Measurements from ENCODE around the gene ZNF740. TPM values are rescaled to one million over a fixed set of nuclear protein-coding genes. Genes with fewer than 3 reads are reported as not detected.

ZNF740 gene
- total RNA-seq, 1 donor from 2014 or later: 72.2 TPM

DNA sequence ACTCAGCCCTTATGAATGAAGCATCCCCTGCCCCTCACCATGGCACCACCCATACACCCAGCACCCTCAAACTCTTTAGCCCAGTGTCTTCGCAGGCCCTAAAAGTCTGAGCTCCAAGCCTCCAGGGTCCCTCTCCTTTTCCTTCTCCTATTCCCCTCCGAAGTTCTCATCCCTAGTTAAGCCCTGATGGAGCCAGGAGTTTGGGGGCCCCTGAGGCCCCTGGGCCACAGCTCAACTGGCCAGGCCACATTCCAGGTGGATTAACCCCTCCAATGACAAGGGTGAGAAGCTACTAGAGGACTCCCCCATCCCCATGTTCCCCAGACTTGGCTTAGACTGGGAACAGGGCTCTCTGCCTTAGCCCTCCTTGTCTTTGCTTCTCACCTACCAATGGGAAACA, 48.9 kb downstream of the ZNF740 start:
- Mint-ChIP-seq H3K36me3 (peaks cover 5% of the 10 kb centered on the region), H3K4me3 (peak overlapping the region; percentile 81), H3K4me1 (ENCODE audit: unreplicated experiment) (peaks cover 57% of the 10 kb centered on the region), H3K9me3 (no peaks in the 10 kb centered on the region), H3K27ac (peak overlapping the region; percentile 75), H3K27me3 (peaks cover 3% of the 10 kb centered on the region)
- DNase-seq (ENCODE audit: extremely low spot score, unreplicated experiment): no peak
- TF ChIP-seq, protein P1, sequence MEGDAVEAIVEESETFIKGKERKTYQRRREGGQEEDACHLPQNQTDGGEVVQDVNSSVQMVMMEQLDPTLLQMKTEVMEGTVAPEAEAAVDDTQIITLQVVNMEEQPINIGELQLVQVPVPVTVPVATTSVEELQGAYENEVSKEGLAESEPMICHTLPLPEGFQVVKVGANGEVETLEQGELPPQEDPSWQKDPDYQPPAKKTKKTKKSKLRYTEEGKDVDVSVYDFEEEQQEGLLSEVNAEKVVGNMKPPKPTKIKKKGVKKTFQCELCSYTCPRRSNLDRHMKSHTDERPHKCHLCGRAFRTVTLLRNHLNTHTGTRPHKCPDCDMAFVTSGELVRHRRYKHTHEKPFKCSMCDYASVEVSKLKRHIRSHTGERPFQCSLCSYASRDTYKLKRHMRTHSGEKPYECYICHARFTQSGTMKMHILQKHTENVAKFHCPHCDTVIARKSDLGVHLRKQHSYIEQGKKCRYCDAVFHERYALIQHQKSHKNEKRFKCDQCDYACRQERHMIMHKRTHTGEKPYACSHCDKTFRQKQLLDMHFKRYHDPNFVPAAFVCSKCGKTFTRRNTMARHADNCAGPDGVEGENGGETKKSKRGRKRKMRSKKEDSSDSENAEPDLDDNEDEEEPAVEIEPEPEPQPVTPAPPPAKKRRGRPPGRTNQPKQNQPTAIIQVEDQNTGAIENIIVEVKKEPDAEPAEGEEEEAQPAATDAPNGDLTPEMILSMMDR (conservative IDR thresholded peaks at IDR 0.05): no peak

DNA sequence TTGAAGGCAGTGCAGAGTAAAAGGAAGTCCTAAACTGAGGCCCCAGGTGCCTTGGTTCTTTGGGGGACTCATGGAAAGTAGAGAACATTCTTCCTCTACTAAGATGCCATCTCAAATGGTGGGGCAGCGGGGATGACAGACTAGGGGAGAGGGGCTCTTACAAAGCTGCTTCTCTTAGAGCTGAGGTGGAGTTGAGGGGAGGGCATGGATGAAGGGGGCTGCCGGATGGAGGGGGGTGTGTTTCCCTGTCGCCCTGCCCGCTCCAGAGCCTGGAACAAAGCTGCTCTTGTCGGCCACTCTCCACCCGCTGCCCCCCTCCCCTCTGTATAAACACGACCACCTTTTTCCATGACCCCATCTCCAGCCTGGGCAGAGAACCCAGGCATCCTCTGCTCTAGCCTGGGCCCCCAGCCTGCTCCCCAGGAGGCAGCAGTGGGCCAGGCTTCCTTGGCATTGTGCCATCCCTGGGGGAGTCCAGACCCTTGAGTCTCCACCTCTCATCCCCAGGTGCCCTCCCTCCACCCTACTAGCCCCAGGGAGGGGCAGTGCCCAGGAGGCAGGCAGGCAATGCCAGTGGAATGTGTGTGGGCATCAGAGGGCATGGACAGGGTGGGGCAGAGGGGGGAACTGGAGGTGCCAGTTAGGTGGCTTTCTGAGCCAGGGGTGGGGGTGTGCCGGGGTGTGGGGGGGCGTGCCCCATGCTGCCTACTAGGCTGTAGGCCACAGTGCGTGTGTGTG, 49.8 kb downstream of the ZNF740 start:
- Mint-ChIP-seq H3K36me3 (peaks cover 5% of the 10 kb centered on the region), H3K4me1 (ENCODE audit: unreplicated experiment) (peaks cover 52% of the 10 kb centered on the region), H3K27ac (peak overlapping the region; percentile 75), H3K27me3 (peaks cover 3% of the 10 kb centered on the region), H3K4me3 (peak overlapping the region; percentile 81), H3K9me3 (no peaks in the 10 kb centered on the region)
- DNase-seq (ENCODE audit: extremely low spot score, unreplicated experiment): no peak
- TF ChIP-seq, protein P1 (conservative IDR thresholded peaks at IDR 0.05): no peak

DNA sequence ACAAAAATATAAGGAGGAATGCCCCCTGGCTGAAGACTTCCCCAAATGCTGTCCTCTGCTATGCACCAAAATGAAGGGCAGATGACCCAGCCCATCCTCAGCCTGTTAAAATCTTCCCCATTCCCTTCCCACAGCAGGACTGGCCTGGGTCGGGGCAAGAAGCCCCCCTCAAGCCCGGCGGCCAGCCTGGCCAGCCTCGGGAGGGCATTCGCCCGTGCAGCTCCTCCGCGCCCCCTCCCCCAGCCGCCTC, 51.1 kb downstream of the ZNF740 start:
- H3K27me3 Mint-ChIP-seq: peaks cover 3% of the 10 kb centered on the region
- peak overlapping the region; percentile 87 for H3K4me3 Mint-ChIP-seq
- TF ChIP-seq, protein P1 (conservative IDR thresholded peaks at IDR 0.05): no peak
- peak overlapping the region; percentile 74 for H3K27ac Mint-ChIP-seq
- peaks cover 52% of the 10 kb centered on the region for H3K4me1 Mint-ChIP-seq (ENCODE audit: unreplicated experiment)
- DNase-seq (ENCODE audit: extremely low spot score, unreplicated experiment): no peak
- H3K36me3 Mint-ChIP-seq: peaks cover 5% of the 10 kb centered on the region
- H3K9me3 Mint-ChIP-seq: no peaks in the 10 kb centered on the region

DNA sequence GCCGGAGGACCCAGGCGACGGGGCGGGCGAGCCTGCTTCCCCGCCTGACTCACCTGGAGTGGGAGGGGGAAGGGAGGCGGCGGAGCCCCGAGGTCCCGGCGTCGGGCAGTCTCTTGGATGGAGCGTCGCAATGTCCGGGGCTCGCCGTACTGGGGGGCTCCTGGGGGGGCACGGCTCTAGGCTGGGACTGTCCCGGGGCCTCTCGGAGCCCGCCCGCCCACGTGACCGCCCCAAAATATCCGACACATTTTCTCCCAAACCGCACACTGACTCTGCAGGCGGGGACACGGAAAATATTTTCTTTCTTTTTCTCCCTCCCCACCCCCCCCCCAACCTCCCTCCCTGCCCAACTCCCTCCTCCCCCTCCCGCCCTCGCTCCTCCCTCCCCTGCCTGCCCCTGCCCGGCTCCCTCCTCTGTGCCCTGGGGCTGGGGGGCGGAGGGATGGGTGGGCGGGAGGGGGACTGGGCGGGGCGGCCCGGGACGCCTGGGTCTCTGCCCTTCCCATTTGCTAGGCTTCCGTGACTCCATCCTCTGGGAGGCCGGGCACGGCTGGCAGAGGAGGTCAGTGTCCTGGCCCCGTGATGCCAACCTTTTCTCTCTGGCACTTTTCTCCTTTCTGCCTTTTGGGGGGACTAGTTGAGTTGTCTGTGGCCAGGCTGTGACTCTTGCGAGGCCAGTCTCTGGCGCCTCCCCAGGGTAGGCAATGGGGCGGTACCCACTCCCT, 51.6 kb downstream of the ZNF740 start, which contains the start of gene RARG:
RARG (minus strand) TSS at position 289 of the 725 bp plus-strand sequence. CDS start 4,664 bp downstream, outside the sequence.
- Mint-ChIP-seq H3K4me3 (peak within 1 kb of the TSS; percentile 93), H3K9me3 (no peaks in the 10 kb centered on the region), H3K27me3 (peaks cover 3% of the 10 kb centered on the region), H3K4me1 (ENCODE audit: unreplicated experiment) (peaks cover 48% of the 10 kb centered on the region), H3K27ac (peak within 1 kb of the TSS; percentile 90), H3K36me3 (peaks cover 1% of the 10 kb centered on the region)
- DNase-seq (ENCODE audit: extremely low spot score, unreplicated experiment): no peak
- TF ChIP-seq, protein P1 (conservative IDR thresholded peaks at IDR 0.05): no peak

DNA sequence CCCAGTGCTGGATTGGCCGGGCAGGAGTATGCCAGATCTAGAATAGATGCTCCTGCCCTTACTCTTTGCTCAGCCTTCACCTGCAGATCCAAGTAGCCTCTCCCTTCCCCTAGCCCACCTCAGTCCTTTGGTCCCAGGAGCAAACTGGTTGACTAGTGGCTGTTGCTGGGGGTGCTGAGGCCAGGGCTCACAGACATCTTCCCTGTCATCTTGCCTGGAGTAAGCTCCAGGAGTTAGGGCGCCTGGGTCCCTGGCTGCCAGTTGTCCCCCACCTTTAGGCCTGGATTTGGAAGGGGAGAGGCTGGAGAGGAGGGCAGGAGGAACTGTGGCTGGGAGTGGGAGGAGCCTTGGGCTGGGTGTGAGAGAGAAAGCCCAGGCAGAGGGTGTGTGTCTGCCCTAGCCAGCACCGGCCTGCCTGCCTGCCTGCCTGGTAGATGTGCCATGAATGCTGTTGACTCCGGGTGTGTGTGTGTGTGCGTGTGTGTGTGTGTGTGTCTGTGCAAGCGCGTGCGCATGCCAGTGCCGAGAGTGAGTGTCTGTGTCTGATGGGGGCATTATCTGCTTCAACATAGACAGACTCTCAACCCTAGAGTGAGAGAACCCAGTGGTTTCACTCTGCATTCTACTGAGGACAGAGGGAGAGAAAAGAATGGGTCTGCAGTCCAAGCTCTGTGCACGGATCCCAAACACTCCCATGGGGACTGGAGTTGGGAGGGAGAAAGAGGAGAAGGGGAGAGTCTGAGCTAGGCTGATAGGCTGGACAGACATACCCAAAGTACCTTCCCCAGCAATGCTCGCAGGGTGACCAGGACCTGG, 52.3 kb downstream of the ZNF740 start:
- peak overlapping the region; percentile 90 for H3K27ac Mint-ChIP-seq
- no peaks in the 10 kb centered on the region for H3K9me3 Mint-ChIP-seq
- H3K4me3 Mint-ChIP-seq: peak overlapping the region; percentile 93
- peaks cover 46% of the 10 kb centered on the region for H3K4me1 Mint-ChIP-seq (ENCODE audit: unreplicated experiment)
- H3K27me3 Mint-ChIP-seq: peaks cover 3% of the 10 kb centered on the region
- DNase-seq (ENCODE audit: extremely low spot score, unreplicated experiment): no peak
- no peaks in the 10 kb centered on the region for H3K36me3 Mint-ChIP-seq
- TF ChIP-seq, protein P1 (conservative IDR thresholded peaks at IDR 0.05): no peak
